GM23248 (cell line): ENCODE data around the gene NUP214.

Experiments
- EZH2 ChIP-seq: fragments of 200-600 bp; sonication (generic); IDR thresholded peaks from 2 replicates; pipeline ENCODE4 v1.6.1; 2018; ENCODE audit warnings: antibody characterized with exemption, mild to moderate bottlenecking; ENCODE audit not compliant: insufficient read depth, poor library complexity, severe bottlenecking
- EZH2phosphoT487 ChIP-seq: fragments of 200-600 bp; sonication (generic); IDR thresholded peaks from 2 replicates; pipeline ENCODE4 v1.6.1; 2018; ENCODE audit warnings: antibody characterized with exemption, moderate library complexity, mild to moderate bottlenecking, low read depth; ENCODE audit not compliant: insufficient read depth

GRCh38 chr9:131125038-131125287 is 423 bp upstream of the NUP214 start:
- TF ChIP-seq EZH2 (no peak), EZH2phosphoT487 (no peak)
